SH-SY5Y (cell line): ENCODE data around the gene HOXC5.

Experiments used
- GATA2 ChIP-seq: IDR thresholded peaks from 2 replicates; pipeline ENCODE4 v1.6.1; 2011; ENCODE audit warnings: mild to moderate bottlenecking, low read depth, low read length
- GATA3 ChIP-seq: IDR thresholded peaks from 2 replicates; pipeline ENCODE4 v1.6.1; 2011; ENCODE audit warnings: low read depth, mild to moderate bottlenecking, low read length, moderate library complexity

The HOXC5 gene

DNA sequence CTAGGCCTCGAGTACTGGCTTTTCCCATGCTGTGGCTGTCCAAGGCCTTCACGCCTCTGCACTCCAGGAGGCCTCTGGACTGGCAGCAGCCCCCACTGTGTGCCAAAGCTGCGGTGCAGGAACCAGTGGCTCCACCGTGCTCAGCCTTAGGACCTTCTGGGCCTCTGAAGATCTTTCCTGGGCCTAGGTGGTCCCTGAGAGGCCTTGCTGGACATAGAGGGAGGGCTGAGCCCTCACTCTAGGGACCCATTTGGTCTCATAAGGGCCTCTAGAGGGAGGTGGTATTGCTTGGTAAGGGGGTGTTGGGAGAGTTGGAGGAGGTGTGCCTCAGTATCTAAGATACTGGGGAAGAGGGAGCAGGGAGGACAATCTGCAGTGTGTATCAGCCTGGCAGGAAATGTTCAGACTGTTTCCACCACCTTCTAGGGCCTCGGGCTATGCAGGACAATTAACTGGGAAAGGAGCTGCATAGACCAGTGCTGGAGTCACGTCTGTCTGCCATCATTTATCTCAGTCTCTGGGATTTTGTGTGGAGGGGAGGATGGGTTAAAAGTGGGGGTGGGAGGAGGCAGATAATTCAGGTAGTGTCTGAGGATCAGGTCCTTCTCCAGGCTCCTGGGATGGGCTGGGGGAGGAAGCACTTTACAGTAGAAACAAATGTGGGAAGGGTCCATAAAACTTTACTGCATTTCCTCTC, 2.9 kb downstream of the HOXC5 start:
- no peak for TF ChIP-seq GATA3
- TF ChIP-seq GATA2: no peak

DNA sequence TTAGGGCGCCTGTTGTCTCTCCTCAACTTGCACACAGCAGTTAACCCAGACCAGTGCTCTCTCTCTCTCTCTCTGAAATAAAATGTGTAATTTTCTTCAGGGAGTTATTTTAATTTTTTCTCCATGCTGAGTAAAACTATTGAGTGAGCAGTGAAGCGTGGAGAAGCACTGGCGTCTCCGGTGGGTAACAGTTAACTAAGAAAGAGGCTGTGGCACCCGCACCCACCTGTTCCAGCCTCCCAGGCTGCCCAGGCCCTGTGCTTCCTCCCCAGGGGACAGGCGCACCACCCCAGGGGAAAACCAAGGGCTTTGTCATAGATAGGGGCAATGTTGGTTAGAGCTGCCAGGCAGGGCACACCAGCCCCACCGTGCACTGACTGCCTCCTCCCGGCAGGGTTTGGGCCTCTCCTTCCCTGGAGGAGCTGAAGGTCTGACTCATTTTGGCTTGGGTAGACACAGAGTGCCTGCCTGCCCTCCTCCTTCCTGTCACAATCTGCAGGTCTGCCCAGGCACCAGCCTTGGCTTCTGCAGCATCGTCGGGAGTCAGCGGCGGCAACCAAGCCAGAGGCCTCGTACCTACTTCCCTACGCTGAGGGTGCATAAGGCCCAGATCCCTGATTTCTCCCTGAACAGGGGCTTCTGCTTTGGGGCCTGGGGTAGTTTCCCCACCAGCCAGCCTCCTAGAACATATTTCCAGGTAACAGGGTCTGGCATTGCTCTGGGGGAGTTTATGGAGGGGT, 3.9 kb downstream of the HOXC5 start:
- TF ChIP-seq GATA2: no peak

DNA sequence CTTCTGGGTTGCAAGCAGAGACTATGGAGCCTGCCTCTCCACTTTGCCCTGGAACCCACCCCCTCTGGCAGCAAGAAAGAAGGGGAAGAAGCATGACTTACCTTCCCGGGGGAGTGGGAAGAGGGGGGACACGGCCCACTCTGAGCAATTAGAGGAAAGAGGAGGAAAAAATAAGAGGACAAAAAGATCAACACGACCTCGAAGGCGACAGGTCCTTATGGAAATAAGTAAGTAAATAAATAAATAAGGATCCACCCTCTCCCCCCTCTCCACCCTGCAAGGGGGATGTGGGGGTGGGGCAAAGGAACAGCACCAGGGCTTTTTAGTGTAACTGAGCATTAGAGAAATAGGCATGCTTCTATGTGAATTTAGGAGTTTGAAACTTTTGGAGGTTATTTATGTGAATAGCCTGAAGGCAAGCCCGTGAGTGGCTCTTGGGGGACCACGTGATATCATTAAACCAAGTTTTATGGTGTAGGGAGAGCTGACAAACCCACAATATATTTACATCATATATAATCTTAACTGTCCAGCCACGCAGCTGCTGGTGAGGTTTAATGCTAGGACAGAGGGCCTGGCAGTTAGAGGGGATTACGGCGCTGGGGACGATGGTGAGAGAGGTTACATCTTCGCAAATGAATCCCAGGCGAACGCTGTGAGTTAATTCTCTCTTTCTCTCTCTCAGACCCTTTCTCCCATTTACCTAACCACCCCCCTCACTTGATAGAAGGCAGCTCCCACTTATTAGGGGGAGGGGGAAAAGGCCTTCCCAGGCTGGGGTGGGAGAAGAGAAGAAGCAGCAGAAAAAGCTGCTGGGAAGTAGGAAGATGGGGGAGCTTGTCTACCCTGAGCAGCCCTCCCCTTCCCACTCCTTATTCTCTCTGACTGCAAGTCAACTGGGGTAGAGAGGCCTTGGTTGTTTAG, 4.8 kb downstream of the HOXC5 start:
- TF ChIP-seq GATA3 (no peak), GATA2 (no peak)

DNA sequence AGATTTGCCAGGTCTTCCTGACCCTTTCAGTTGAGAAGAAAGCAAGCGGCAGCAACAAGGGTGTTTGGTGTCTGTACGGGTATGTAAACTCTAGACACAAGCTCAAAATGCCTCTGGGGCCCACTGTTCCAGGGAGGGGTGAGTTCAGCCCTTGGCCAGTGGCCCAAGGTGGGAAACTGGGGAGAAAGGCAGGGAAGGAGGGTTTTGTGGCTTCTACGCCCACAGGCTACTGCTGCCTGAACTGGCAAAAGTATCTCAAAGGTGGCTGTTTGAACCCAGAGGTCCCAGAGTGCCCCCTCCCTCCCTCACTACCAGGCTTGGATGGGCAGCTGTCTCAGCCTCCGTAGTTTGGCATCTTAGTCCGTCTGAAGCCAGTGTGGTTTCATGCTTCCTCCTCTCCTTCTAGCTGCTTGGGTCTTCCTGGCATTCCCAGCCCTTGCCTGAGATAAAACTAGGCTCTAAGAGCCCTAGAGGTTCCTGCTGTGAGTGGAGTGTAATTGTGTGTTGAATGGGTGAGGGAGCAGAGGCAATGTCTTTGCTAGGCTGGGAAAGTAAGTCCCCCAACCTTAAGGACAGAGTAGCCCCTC, 5.5 kb downstream of the HOXC5 start:
- TF ChIP-seq GATA3 (no peak), GATA2 (no peak)

DNA sequence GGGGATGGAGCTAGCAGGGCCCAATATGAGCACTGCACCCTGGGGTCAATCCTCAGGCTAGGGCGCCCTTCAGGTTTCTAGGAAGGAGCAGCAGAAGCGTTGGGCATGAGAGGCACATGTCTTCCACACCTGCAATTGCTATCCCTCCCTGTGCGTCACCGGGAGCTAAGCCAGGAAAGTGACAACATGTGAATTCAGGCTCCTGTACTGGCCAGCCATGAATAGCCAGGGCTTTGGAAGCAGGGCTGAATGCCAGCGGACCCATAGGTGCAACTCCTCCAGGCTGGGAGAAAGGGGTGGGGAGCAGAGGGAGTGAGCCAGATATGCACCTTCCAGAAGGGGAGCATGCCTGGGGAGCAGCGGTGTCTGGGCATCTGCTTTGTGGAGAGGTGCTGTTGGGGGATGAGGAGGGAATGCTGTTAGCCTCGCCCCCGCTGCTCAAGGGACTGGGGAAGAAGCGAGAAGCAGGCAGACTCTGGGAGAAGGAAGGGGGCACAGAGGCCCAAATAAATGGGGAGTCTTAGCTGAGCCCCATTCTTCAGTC, 6.1 kb downstream of the HOXC5 start:
- TF ChIP-seq GATA3 (no peak), GATA2 (no peak)

DNA sequence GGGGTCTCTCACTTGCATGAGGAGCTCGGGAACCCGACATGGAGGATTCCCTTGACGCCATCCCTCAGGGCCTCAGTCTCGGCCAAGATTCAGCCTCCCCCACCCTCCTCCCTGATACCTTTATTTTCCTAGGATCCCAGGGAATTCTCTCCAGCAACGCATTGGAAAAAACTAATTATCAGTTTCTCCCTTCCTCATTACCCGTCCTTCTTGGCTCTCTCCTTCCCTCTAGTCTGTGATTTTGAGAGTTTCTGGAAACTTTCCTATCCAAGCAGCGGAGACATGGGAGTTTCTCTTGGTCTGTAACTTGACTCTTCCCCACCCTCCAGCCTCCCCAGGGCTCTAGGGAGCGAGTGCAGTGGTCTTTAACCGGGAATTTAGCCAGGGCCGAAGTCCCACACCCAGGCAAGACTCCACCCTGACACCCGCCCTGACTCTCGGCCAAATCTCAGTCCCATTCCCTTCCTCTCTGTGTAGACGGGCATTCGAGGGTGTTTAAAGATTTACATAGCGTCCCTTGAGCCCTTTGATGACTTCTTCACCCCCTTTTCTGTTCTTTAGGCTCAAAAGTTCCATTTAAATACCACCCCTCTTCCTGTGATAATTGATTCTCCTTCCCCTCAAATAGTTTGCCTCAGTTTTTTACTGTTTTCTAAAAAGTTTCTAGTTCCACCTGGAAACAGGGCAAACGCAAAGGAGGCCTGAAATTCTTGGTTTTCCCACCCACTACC, 6.7 kb downstream of the HOXC5 start:
- TF ChIP-seq GATA3 (no peak), GATA2 (no peak)

DNA sequence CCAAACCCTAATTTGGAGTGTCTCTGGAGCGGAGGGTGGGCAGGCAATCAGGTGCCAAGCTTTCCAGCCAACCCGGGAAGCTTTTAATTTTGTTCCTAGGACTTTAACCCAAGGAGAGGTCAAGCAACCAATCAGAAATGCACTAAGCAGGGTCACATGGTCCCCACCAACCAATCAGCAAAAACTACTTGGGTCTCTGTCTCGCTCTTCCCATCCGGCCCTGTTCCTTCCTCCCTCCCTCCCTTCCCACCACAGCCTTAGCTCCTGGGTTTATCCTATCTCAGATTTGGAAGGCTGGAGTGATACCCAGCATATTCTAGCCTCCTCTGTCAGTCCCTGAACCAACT, 7.3 kb downstream of the HOXC5 start:
- TF ChIP-seq GATA3 (no peak), GATA2 (no peak)

DNA sequence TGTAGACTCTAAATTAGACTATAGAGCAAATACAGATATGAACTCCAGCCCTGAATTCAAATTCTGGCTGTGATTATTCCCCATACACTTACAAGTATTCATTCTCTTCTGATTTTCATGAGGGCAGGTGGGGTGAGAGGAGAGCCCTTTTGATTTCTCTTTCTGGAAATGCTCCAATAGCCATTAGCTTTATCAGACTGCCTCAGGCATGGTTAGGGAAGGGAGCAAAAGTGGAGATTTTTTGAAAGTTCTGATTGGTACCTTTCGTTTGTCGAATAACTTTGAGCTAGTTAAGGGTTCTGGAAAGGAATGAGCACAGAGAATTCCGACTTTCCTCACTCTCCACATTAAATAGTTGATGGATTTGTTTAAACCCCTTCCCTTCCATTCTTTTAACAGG, 7.8 kb downstream of the HOXC5 start:
- TF ChIP-seq GATA3 (no peak), GATA2 (no peak)

DNA sequence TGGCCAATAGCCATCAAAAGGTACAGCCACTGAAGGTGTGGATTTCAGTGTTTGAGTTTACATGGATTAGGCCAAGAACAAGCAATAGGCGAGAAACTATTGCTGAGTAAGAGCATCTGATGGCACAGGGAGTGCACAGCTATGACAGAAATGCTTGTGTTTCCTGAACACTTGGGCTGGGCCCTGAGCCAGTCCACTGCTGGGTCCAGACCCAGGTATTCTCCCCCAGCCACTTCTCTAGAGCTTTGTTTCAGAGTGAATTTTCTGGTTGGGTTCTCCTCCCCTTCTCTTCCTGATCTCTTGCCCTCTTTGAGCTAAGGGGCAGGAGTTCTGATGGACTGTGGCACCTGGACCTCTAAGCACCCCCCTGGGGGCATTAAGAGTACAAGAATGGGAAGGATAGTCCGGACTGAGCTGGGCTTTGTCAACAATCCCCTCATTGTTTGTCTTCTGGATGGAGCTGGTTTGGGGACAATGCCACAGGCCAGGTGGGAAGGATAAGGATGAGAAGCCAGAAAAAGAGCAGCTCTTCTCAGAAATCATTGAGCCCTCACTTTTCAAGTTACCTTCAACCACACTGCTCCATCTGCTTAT, 8.3 kb downstream of the HOXC5 start:
- TF ChIP-seq GATA3 (no peak), GATA2 (no peak)

DNA sequence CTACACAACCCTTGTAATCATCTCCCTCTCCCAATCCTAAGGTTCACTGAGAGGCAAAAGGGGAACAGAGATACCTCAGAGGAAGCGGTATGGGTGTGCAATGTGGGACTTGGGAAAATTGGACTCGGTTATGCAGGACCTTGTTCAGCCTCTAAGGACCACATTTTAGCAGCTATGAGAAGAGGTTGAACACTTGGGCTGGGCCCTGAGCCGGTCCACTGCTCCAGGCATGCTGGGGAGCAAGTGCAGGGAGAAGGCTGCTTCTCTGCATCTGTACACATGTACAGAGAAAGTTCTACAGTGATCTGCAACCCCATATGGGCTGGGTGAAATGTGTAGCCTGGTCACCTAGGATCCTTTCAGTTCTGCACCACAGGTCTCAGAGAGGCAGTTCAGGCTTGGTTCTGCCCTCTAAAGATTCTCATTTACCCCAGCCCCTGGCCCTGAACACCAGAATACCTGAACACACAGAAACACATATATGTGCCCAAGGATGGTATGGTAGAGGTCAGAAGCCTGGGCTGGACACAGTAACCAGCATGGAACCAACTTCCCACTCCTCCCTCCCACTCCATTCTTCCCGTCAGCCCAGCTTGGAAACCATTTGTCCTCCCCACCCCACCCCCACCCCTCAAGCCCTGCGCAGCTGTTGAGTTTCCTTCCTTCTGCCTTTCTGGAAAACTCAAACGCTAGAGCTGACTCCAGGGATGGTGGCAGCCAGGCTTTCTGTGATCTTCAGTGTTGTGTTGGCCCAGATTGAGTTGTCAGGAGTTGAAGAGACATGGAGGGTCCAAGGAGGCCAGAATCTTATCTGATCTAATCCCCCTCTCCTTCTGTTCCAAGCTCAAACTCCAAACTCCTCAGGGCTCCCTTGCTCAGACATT, 10.4 kb downstream of the HOXC5 start:
- TF ChIP-seq GATA2 (no peak), GATA3 (no peak)

DNA sequence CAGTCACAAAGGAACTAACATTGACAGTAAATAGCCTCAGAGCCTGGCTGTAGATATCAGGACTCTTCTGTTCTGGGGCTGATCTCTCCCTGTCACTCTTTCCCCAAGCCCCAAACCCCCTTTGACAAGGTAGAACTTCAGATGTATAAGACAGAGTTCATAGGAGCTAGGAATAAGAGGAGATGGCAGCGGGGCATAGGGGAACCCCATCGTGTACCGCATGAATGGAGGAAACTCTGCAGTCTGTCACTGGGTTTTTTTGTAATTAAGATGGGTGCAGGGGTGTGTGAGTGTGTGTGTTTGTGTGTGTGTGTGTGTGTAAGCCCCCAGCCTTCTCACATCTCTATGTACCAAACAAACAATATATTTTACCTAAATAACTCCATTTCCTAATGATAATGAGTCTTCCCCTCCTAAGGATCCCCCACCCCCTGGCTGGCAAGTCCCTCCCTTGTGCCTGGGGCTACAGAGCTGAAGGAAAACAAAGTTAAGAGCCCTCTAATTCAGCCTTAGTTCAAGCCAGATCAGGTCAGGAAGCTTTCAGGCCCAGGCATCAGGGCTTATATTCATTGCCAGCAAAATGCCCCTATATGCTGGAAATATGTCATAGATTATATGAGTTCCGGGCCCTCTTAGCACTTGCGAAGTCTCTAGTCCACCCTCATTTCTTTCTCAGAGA, 11.7 kb downstream of the HOXC5 start:
- TF ChIP-seq GATA3: no peak
- no peak for TF ChIP-seq GATA2

DNA sequence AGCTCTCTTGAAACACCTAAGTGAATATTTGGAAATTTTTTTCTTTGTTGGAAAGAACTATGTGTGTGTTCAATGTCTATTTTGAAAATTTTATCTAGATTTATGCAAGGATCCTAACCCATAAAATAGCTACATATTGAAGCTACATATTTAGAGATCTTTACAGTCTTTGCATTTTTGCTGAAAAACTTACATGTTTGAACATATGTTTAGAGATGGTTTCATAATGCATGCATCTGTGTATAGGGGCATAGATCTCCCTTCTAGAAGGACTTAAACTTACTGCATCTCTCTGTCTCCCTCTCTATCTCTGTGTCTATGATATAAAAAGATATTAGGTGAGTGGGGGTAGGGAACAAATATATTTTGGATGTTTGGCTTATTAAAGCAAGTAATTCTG, 12.6 kb downstream of the HOXC5 start:
- TF ChIP-seq GATA3 (no peak), GATA2 (no peak)
